ENCODE measurements around the gene IVNS1ABP. TPM values are rescaled to one million over a fixed set of nuclear protein-coding genes. Genes with fewer than 3 reads are reported as not detected.
A peak's percentile ranks its signal among the peaks of the same experiment; 100 is the strongest.

IVNS1ABP gene
- total and polyA plus RNA-seq, 9 of the 15 experiments (the other 6 are each of a cell fraction or from before 2014, with no cell fraction given), result 30.6 to 126 (median 77.7) TPM

DNA sequence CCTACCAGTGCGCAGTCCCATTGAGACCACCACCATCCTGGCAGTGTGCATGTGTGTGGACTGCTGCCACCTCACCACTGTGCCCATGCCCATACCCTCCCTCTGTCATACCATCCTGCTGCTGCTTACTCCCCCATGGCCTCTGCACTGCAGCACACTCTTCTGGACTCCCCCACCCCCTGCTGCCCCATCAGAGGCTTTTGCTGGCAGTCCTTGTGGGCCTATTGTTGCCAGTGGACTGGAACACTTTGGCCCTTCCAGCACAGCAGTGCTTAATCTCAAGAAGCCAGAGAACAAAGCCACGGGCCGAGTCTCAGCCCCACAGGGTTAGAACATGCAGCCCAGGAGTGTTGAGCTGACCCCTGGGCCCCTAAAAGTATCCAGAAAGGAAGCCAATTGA lies 41.9 kb upstream of the IVNS1ABP start:
- FAIRE-seq (no peak), ATAC-seq (no peak), DNase-seq (ENCODE audit: extremely low read depth in 1 of 4, low spot score in 3 of 4) (no peak)
- in situ Hi-C loops (cut with MboI), result no loop called here
- Histone ChIP-seq H3K4me3 (no peak overlapping the region), H3K36me3 (ENCODE audit: control insufficient read depth, insufficient read depth, low read length) (no peaks in the 10 kb centered on the region), H4K20me1 (replicated peaks; ENCODE audit: control insufficient read depth, insufficient read depth, low read length) (no peaks in the 10 kb centered on the region), H2AFZ (ENCODE audit: low read depth, low read length) (no peak overlapping the region), H3K4me2 (ENCODE audit: insufficient read depth, low read length) (no peak overlapping the region), H3K4me1 (replicated peaks in 1 of 2; ENCODE audit: control insufficient read depth in 2 of 2, insufficient read depth in 2 of 2, low read length in 2 of 2) (no peaks in the 10 kb centered on the region), H3K79me2 (ENCODE audit: control insufficient read depth, insufficient read depth, low read length) (no peaks in the 10 kb centered on the region), H3K9me1 (ENCODE audit: control insufficient read depth, insufficient read depth, low read length) (no peaks in the 10 kb centered on the region), H3K27me3 (ENCODE audit: control insufficient read depth in 2 of 2, insufficient read depth in 2 of 2, low read length in 2 of 2) (peaks cover 0 to 4% of the 10 kb centered on the region in 2 experiments; a peak in 1 of 5 replicates), H3K27ac (ENCODE audit: extremely low read depth, low read depth, low read length) (no peak overlapping the region), H3K9ac (ENCODE audit: insufficient read depth in 1 of 2, low read depth in 2 of 2, low read length in 2 of 2) (peak overlapping the region in 1 of 2 experiments; percentile 65; a peak in 2 of 4 replicates), H3K9me3 (replicated peaks; ENCODE audit: control insufficient read depth, insufficient read depth, low read depth, low read length) (no peaks in the 10 kb centered on the region)
- 10% methylated on average over 3 of the region's 3 CpGs for WGBS (ENCODE audit: insufficient coverage, low coverage, missing lambda C conversion rate)
- no TSS peak for BruUV-seq (replicated peaks)
- POLR2A ChIA-PET, result interaction anchor here (1.0 kb wide), 1 partner anchor 11 kb away, joined by 3 read pairs; no protein-coding TSS in a partner anchor
- no peak for TF ChIP-seq POLR2AphosphoS2 (IDR thresholded peaks at IDR 0.05; ENCODE audit: low read length)
- no peak for TF ChIP-seq NR1H2 (CRISPR knock-in tag; IDR thresholded peaks at IDR 0.05)
- TF ChIP-seq ZNF507 (tag; conservative IDR thresholded peaks at IDR 0.05), result no peak
- intact Hi-C loops (cut with micrococcal nuclease), result no loop called here
- CTCF ChIA-PET (ENCODE audit: low intra/inter-chr PET ratio), result no interaction called here

DNA sequence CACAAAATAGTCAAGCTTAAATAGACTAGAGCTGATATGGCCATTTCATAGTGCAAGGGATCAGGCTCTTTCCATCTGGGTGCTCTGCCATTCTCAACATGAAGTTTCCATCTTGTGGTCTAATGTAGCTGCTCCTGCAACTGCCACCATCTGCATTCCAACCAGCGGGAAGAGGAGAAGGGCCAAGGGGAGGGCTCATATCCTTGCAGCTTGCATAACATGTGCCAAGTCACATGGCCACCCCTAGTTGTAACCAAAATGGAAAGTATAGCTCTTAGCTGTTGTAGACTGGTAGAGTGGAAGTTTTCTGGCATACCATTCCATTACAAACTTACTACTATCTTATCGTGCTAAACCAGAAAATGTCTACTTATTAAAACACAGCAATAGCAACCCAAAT lies 38.9 kb upstream of the IVNS1ABP start:
- no peak overlapping the region for H3K4me3 ChIP-seq
- H3K27ac ChIP-seq (ENCODE audit: extremely low read depth, low read depth, low read length), result no peak overlapping the region
- H3K9me3 ChIP-seq (replicated peaks; ENCODE audit: control insufficient read depth, insufficient read depth, low read depth, low read length), result no peaks in the 10 kb centered on the region
- H3K36me3 ChIP-seq (ENCODE audit: control insufficient read depth, insufficient read depth, low read length), result no peaks in the 10 kb centered on the region
- no TSS peak for BruUV-seq (replicated peaks)
- no peaks in the 10 kb centered on the region for H3K4me1 ChIP-seq (replicated peaks in 1 of 2; ENCODE audit: control insufficient read depth in 2 of 2, insufficient read depth in 2 of 2, low read length in 2 of 2)
- in situ Hi-C loops (cut with MboI) (no loop called here), intact Hi-C loops (cut with micrococcal nuclease) (no loop called here)
- H3K27me3 ChIP-seq (ENCODE audit: control insufficient read depth in 2 of 2, insufficient read depth in 2 of 2, low read length in 2 of 2), result peaks cover 0 to 4% of the 10 kb centered on the region in 2 experiments; a peak in 1 of 5 replicates
- CTCF ChIA-PET (ENCODE audit: low intra/inter-chr PET ratio), result interaction anchor here (0.6 kb wide), 1 partner anchor 44 kb away, joined by 3 read pairs; no protein-coding TSS in a partner anchor
- FAIRE-seq, result no peak
- H3K9ac ChIP-seq (ENCODE audit: insufficient read depth in 1 of 2, low read depth in 2 of 2, low read length in 2 of 2), result no peak overlapping the region
- no peak for ATAC-seq
- no peaks in the 10 kb centered on the region for H3K9me1 ChIP-seq (ENCODE audit: control insufficient read depth, insufficient read depth, low read length)
- 8% methylated on average over 2 of the region's 2 CpGs for WGBS (ENCODE audit: insufficient coverage, low coverage, missing lambda C conversion rate)
- no peak overlapping the region for H3K4me2 ChIP-seq (ENCODE audit: insufficient read depth, low read length)
- 0 out of 2 replicates have a peak overlapping the region, but pooled peaks have one; percentile 3 for H2AFZ ChIP-seq (ENCODE audit: low read depth, low read length)
- no peaks in the 10 kb centered on the region for H4K20me1 ChIP-seq (replicated peaks; ENCODE audit: control insufficient read depth, insufficient read depth, low read length)
- TF ChIP-seq ELK3 (CRISPR knock-in tag; IDR thresholded peaks at IDR 0.05), result no peak
- no peak for DNase-seq (ENCODE audit: extremely low read depth in 1 of 4, low spot score in 3 of 4)
- no peaks in the 10 kb centered on the region for H3K79me2 ChIP-seq (ENCODE audit: control insufficient read depth, insufficient read depth, low read length)
- POLR2A ChIA-PET, result no interaction called here
